GM12872 (cell line): ENCODE data around the gene MEGF6.

Experiments
- TF ChIP-seq, protein P1 (sequence below): IDR thresholded peaks from 3 replicates; pipeline ENCODE4 v1.5.1; 2011; ENCODE audit warnings: low read depth, mild to moderate bottlenecking, low read length, moderate library complexity; ENCODE audit not compliant: insufficient read depth

MEGF6 gene

DNA sequence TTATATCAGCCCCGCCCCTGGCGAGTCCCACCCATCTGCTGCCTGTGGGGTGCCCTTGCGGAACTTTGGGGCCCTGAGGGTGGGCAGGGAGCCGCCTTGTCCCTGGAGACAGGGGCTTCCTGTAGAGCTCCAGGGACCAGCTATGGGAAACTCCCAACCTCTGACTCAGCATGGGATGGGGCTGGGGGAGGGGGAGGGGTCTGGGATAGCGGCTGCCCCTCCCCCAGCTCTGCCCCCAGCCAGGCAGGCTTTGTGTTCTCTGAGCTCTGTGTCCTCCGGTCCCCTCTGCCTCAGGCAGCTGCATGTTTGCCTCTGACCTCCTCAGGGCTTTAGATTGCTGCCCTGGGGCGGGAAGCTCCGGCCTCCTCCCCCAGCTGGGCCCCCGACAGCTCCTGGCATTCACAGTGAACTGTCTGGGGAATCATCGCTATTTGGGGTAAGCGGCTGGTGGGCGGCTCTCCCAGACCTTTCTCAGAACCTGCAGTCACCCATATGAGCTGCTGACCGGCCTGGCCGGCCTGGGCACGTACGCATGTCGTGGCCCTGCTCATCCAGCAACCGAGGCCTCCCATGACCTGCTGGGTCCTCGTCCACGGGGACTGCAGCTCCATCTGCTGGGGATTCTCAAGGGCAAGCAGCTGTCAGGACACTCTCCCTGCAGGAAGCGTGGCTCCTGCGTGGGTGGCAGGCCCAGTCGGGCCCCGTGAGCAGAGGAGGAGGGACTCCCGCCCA, 139.8 kb downstream of the MEGF6 start:
- TF ChIP-seq, protein P1, sequence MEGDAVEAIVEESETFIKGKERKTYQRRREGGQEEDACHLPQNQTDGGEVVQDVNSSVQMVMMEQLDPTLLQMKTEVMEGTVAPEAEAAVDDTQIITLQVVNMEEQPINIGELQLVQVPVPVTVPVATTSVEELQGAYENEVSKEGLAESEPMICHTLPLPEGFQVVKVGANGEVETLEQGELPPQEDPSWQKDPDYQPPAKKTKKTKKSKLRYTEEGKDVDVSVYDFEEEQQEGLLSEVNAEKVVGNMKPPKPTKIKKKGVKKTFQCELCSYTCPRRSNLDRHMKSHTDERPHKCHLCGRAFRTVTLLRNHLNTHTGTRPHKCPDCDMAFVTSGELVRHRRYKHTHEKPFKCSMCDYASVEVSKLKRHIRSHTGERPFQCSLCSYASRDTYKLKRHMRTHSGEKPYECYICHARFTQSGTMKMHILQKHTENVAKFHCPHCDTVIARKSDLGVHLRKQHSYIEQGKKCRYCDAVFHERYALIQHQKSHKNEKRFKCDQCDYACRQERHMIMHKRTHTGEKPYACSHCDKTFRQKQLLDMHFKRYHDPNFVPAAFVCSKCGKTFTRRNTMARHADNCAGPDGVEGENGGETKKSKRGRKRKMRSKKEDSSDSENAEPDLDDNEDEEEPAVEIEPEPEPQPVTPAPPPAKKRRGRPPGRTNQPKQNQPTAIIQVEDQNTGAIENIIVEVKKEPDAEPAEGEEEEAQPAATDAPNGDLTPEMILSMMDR: no peak

DNA sequence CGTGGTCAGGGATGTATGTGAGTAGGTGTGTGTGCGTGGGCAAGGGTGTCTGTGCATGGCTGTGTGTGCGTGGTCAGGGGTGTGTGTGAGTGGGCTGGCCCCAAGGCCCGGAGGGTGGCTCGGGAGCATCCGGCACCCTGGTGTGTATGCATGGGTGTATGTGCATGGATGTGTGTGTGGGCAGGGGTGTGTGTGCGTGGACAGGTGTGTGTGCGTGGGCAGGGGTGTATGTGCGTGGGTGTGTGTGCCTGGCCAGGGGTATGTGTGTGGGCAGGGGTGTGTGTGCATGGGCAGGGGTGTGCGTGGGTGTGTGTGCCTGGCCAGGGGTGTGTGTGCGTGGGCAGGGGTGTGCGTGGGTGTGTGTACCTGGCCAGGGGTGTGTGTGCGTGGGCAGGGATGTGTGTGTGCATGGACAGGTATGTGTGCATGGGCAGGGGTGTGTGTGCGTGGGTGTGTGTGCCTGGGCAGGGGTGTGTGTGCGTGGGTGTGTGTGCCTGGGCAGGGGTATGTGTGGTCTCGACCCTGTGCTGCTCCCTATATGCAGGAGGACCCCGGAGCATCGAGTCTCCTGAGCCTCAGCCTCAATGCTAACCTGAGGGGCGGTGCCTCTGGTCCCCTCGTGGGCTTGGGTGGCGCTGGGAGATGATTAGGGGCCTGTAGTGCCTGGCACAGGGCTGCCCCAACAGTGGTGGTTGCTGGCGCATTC, 140.5 kb downstream of the MEGF6 start:
- TF ChIP-seq, protein P1: no peak

DNA sequence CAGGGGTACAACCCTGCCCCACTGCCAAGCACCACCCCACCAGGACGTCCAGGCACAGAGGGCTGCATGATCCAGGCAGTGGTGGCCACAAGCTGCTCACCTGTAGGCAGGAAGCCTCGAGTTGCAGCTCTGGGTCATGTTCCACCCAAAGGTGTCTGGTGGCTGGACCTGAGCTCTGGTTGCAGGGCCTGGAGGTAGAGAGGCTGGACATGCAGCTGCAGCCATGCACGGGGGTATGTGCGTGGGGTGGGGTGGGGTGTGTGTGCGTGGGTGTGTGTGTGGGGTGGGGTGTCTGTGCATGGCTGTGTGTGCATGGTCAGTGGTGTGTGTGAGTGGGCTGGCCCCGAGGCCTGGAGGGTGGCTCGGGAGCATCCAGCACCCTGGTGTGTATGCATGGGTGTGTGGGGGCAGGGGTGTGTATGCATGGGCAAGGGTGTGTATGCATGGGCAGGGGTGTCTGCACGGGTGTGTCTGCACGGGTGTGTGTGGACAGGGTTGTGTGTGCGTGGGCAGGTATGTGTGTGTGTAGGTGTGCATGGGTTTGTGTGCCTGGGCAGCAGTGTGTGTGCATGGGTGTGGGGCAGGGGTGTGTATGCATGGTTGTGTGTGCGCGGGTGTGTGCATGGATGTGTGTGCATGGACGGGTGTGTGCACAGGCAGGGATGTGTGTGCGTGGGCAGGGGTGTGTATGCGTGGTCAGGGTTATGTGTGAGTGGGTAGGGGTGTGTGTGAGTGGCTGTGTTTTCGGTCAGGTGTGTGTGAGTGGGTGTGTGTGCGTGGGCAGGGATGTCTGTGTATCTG, 141.3 kb downstream of the MEGF6 start:
- TF ChIP-seq, protein P1: no peak

- TF ChIP-seq, protein P1: no peak
These were observed 142.0 kb downstream of the MEGF6 start for GRCh38 chr1:3469104-3469848.

DNA sequence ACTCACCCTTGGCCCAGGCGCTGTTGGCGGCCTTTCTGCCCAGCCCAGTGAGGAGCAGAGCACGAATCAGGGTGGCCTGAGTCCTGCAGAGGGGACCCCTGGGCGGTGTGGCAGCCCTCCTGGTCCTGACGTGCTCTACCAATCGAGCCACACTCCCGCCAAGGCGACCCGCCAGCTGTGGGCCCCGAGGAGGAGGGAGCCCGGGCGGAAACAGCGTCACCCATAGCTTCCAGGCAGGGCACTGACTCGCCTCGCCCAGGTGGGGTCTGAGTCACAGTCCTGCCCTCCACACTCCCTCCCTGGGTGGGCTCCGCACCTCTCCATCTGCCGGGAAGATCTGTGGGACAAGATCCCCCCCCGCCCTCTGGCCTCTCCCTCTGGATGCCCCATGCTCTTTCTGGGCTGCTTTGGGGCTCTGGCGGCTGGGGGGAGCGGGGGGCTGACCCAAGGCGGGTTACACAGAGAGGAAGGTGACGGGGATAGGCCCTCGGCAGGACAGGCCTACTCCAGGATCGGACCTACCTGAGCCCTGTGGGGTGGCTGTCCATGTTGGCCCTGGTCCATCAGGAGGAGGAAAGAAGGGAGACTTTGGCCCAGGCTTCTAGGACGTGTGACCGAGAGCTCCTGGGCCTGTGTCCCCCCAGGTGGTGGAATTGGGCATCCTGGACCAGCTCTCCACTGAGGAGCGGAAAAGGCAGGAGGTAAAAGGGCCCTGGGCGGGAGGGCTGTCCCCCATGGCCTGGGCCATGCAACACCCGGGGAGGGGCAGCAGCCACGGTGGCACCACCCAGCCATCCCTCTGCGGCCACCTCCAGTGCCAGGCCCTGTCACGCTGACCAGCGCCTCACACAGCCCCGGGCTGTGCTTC, 142.8 kb downstream of the MEGF6 start:
- TF ChIP-seq, protein P1: no peak

- TF ChIP-seq, protein P1: no peak
These were observed 143.9 kb downstream of the MEGF6 start for GRCh38 chr1:3467096-3468036.
